ENCODE results near the gene MVK. TPM values are rescaled to one million over a fixed set of nuclear protein-coding genes. Genes with fewer than 3 reads are reported as not detected.

MVK gene
- total RNA-seq, 1 experiment from 2014 or later, result 19.2 TPM

DNA sequence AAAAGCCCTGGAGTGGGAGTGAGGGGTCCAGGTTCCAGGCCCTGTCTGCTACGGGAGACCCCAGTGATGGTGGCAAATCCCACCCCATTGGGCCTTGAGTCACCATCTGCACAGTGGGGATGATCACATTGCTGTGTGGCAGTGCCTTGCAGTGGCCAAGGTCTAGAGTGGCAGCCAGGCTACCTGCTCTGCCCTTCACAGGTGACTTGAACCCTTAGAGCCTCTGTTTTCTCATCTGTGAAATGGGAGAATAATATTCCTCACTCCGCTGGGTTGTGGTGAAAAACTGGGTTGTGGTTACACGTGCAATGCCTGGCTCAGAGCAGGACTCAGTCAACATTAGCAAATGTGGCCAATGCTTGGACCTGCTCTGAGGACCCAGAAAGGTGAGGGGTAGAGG, 58.2 kb downstream of the MVK start:
- Mint-ChIP-seq H3K4me3 (no peak overlapping the region), H3K4me1 (peaks cover 7 to 19% of the 10 kb centered on the region in 2 experiments), H3K36me3 (ENCODE audit: insufficient read depth in 1 of 3, low read depth in 3 of 3) (peaks cover 0 to 10% (median 0%) of the 10 kb centered on the region in 3 experiments; a peak in 3 of 7 replicates), H3K27ac (no peak overlapping the region), H3K27me3 (ENCODE audit: low read depth) (peaks cover 5% of the 10 kb centered on the region), H3K9me3 (peaks cover 4 to 17% of the 10 kb centered on the region in 2 experiments)
- Histone ChIP-seq H2BK15ac (ENCODE audit: low read depth, low read length) (no peak overlapping the region), H2BK120ac (ENCODE audit: low read depth, low read length, poor library complexity, severe bottlenecking) (no peak overlapping the region), H4K91ac (ENCODE audit: insufficient read length, low read depth, low read length) (no peak overlapping the region), H3K79me1 (ENCODE audit: insufficient read depth, low read depth, low read length, poor library complexity, severe bottlenecking) (no peaks in the 10 kb centered on the region), H2AFZ (ENCODE audit: low read length) (no peak overlapping the region), H3K4me2 (ENCODE audit: insufficient read depth, insufficient read length, low read length) (no peak overlapping the region), H3T11ph (ENCODE audit: low read length) (no peak overlapping the region), H3K27me3 (ENCODE audit: insufficient read depth, low read length) (no peaks in the 10 kb centered on the region), H4K5ac (ENCODE audit: insufficient read length, low read depth, low read length) (no peak overlapping the region), H3K79me2 (ENCODE audit: insufficient read depth, low read length) (no peaks in the 10 kb centered on the region), H3K27ac (ENCODE audit: insufficient read length, low read depth, low read length) (no peak overlapping the region), H3K9ac (ENCODE audit: extremely low read depth, insufficient read length, low read length) (no peak overlapping the region), H3K14ac (ENCODE audit: insufficient read depth, low read length) (no peak overlapping the region), H2BK20ac (ENCODE audit: low read depth, low read length, poor library complexity, severe bottlenecking) (no peak overlapping the region), H3K56ac (ENCODE audit: insufficient read length, low read depth, low read length) (no peak overlapping the region), H3K23ac (ENCODE audit: insufficient read length, low read depth, low read length) (no peak overlapping the region), H3K18ac (ENCODE audit: insufficient read length, low read depth, low read length) (no peak overlapping the region), H4K8ac (replicated peaks; ENCODE audit: insufficient read length, low read depth, low read length) (no peak overlapping the region), H3K23me2 (ENCODE audit: insufficient read length, low read depth, low read length, poor library complexity, severe bottlenecking) (no peaks in the 10 kb centered on the region), H3K4me1 (ENCODE audit: insufficient read depth, low read length) (no peaks in the 10 kb centered on the region), H2AK5ac (ENCODE audit: insufficient read length, low read length) (no peak overlapping the region), H2BK12ac (ENCODE audit: insufficient read length, low read depth, low read length) (no peak overlapping the region), H2BK5ac (ENCODE audit: insufficient read length, low read length) (no peak overlapping the region), H3K4ac (ENCODE audit: low read depth, low read length) (no peak overlapping the region), H3K9me3 (ENCODE audit: control insufficient read depth, low read depth, low read length) (no peaks in the 10 kb centered on the region), H4K20me1 (ENCODE audit: control insufficient read depth, insufficient read depth, insufficient read length) (peaks cover 2% of the 10 kb centered on the region)
- no peak for TF ChIP-seq CTCF (conservative IDR thresholded peaks at IDR 0.05)
- no peak for DNase-seq
- no CpG with 5 or more reads among the region's 3 CpGs for whole genome bisulfite sequencing (ENCODE audit: extremely low coverage, insufficient read length, low lambda C conversion rate)

Data from H9 (cell line).